Liver (tissue), 9 donors: ENCODE data around the gene HDAC10. TPM values are rescaled to one million over a fixed set of nuclear protein-coding genes. Genes with fewer than 3 reads are reported as not detected.

Experiments used
- DNase-seq: peaks from one replicate; pipeline ENCODE4 v3.0.0-alpha.2; 2017; ENCODE audit warnings: low spot score
- H3K27ac ChIP-seq, 2 donors: one replicate each; pipeline ENCODE4 v1.7.0; 2013; ENCODE audit warnings: inconsistent platforms in 2 of 2, low read length in 2 of 2, control low read depth in 1 of 2, low read depth in 1 of 2, mild to moderate bottlenecking in 1 of 2
- H3K27me3 ChIP-seq, 4 donors: one replicate each; pipeline versions ENCODE4 v1.6.1 to v1.7.0; 2013; ENCODE audit warnings: low read length in 3 of 4, inconsistent platforms in 1 of 4, mild to moderate bottlenecking in 1 of 4, moderate library complexity in 1 of 4; ENCODE audit not compliant: control insufficient read depth in 4 of 4, insufficient read depth in 4 of 4
- H3K36me3 ChIP-seq, 4 donors: one replicate each; pipeline versions ENCODE4 v1.6.1 to v1.7.0; 2013; ENCODE audit warnings: low read length in 3 of 4, mild to moderate bottlenecking in 3 of 4, low read depth in 1 of 4, moderate library complexity in 1 of 4; ENCODE audit not compliant: control insufficient read depth in 4 of 4, insufficient read depth in 3 of 4
- H3K4me1 ChIP-seq, 4 donors: one replicate each; pipeline versions ENCODE4 v1.6.1 to v1.7.0; 2013; ENCODE audit warnings: low read length in 3 of 4, mild to moderate bottlenecking in 3 of 4, moderate library complexity in 1 of 4; ENCODE audit not compliant: control insufficient read depth in 4 of 4, insufficient read depth in 4 of 4
- H3K4me3 ChIP-seq, 3 donors: one replicate each; pipeline versions ENCODE4 v1.6.1 to v1.7.0; 2013; ENCODE audit warnings: low read length in 3 of 3, control low read depth in 1 of 3, low read depth in 1 of 3, mild to moderate bottlenecking in 1 of 3
- H3K9ac ChIP-seq, 2 donors: one replicate each; pipeline ENCODE4 v1.7.0; 2013; ENCODE audit warnings: low read length in 2 of 2, mild to moderate bottlenecking in 2 of 2, moderate library complexity in 2 of 2, control low read depth in 1 of 2, low read depth in 1 of 2
- H3K9me3 ChIP-seq, 4 donors: one replicate each; pipeline versions ENCODE4 v1.6.1 to v1.7.0; 2013; ENCODE audit warnings: low read length in 3 of 4; ENCODE audit not compliant: control insufficient read depth in 4 of 4
- FOXA1 ChIP-seq: IDR thresholded peaks from 2 replicates; pipeline ENCODE4 v1.6.1; 2016; ENCODE audit warnings: antibody characterized with exemption
- GABPA ChIP-seq, 2 donors: IDR thresholded peaks in 1 of 2; conservative IDR thresholded peaks in 1 of 2; 2 replicates each; pipeline ENCODE4 v1.6.1; 2016; ENCODE audit warnings: antibody characterized with exemption in 2 of 2, mild to moderate bottlenecking in 1 of 2, moderate library complexity in 1 of 2
- HNF4A ChIP-seq, 2 donors: conservative IDR thresholded peaks; 2 replicates each; pipeline ENCODE4 v1.6.1; 2016; ENCODE audit warnings: antibody characterized with exemption in 2 of 2, mild to moderate bottlenecking in 2 of 2
- HNF4G ChIP-seq: IDR thresholded peaks from 2 replicates; pipeline ENCODE4 v1.6.1; 2016; ENCODE audit warnings: antibody characterized with exemption
- JUND ChIP-seq, 2 donors: IDR thresholded peaks; 2 replicates each; pipeline ENCODE4 v1.6.1; 2016; ENCODE audit warnings: antibody characterized with exemption in 2 of 2
- RAD21 ChIP-seq, 2 donors: IDR thresholded peaks; 2 replicates each; pipeline ENCODE4 v1.6.1; 2016; ENCODE audit warnings: antibody characterized with exemption in 2 of 2, mild to moderate bottlenecking in 2 of 2
- RXRA ChIP-seq, 2 donors: IDR thresholded peaks; 2 replicates each; pipeline ENCODE4 v1.6.1; 2017 to 2018; ENCODE audit warnings: antibody characterized with exemption in 2 of 2, mild to moderate bottlenecking in 1 of 2
- SP1 ChIP-seq: IDR thresholded peaks from 2 replicates; pipeline ENCODE4 v1.6.1; 2018; ENCODE audit warnings: antibody characterized with exemption, mild to moderate bottlenecking
- TAF1 ChIP-seq: conservative IDR thresholded peaks from 2 replicates; pipeline ENCODE4 v1.6.1; 2016; ENCODE audit warnings: antibody characterized with exemption, mild to moderate bottlenecking
- YY1 ChIP-seq: IDR thresholded peaks from 2 replicates; pipeline ENCODE4 v1.6.1; 2016; ENCODE audit warnings: antibody characterized with exemption, mild to moderate bottlenecking
- WGBS: extraction: QIAGEN DNeasy Blood & Tissue Kit; methylation state at CpG from one replicate; pipeline ENCODE4 v1.1.7; 2013; 5-methylcytosine and 5-hydroxymethylcytosine counted together
- polyA plus RNA-seq, 2 donors: library from polyadenylated mRNA; stranded (reverse) in 1 of 2; unstranded in 1 of 2; fragments of 200-250 nt in 1 of 2; fragments of >200 nt in 1 of 2; fragmentation: Nextera tagmentation in 1 of 2; extraction: Ambion mirVana in 1 of 2; gene quantifications; one replicate each; pipeline versions ENCODE4 v1.2.1 to v1.2.3, GENCODE V29; 2013 to 2015
- total RNA-seq, 2 donors: library from RNA; depleted of rRNA; stranded (reverse); fragments of >200 nt; gene quantifications; one replicate each; pipeline ENCODE4 v1.2.3, GENCODE V29; 2014
- TF ChIP-seq, protein P1 (sequence below): fragments of 150-350 bp; IDR thresholded peaks from 2 replicates; pipeline ENCODE4 v1.5.1; 2017; ENCODE audit warnings: improper control_type of control experiment, low read depth, low read length; ENCODE audit not compliant: missing input control
- TF ChIP-seq, protein P2 (sequence below): IDR thresholded peaks from 2 replicates; pipeline ENCODE4 v1.6.1; 2016; ENCODE audit warnings: antibody characterized with exemption, mild to moderate bottlenecking
- TF ChIP-seq, protein P3 (sequence below): IDR thresholded peaks from 2 replicates; pipeline ENCODE4 v1.6.1; 2016; ENCODE audit warnings: antibody characterized with exemption
- TF ChIP-seq, protein P4 (sequence below): IDR thresholded peaks from 2 replicates; pipeline ENCODE4 v1.6.1; 2016; ENCODE audit warnings: antibody characterized with exemption
- TF ChIP-seq, protein P5 (sequence below): IDR thresholded peaks from 2 replicates; pipeline ENCODE4 v1.6.1; 2016; ENCODE audit warnings: antibody characterized with exemption
- donor health status: healthy.
- donor health status: healthy.
- donor health status: healthy.
- donor health status: healthy.
- donor health status: healthy.

Gene HDAC10
- total and polyA plus RNA-seq, 4 donors = 6.2 to 18.2 (median 13.6) TPM

GRCh38 chr22:50209893-50210292 lies 41.2 kb downstream of the HDAC10 start:
- Histone ChIP-seq H3K27ac (no peak overlapping the region), H3K4me3 (no peak overlapping the region), H3K27me3 (no peaks in the 10 kb centered on the region), H3K9ac (no peak overlapping the region), H3K36me3 (peaks cover 18 to 52% (median 27%) of the 10 kb centered on the region in 4 donors), H3K4me1 (peaks cover 4 to 56% (median 38%) of the 10 kb centered on the region in 4 donors), H3K9me3 (no peaks in the 10 kb centered on the region)
- DNase-seq = peak; percentile 67
- TF ChIP-seq TAF1 (no peak), RXRA (IDR thresholded peaks at IDR 0.05) (no peak), HNF4A (conservative IDR thresholded peaks at IDR 0.05) (no peak), RAD21 (IDR thresholded peaks at IDR 0.05) (peak; percentile 77 to 88), YY1 (no peak), JUND (IDR thresholded peaks at IDR 0.05) (no peak), SP1 (no peak), FOXA1 (no peak), GABPA (IDR thresholded peaks at IDR 0.05 in 1 of 2, conservative IDR thresholded peaks at IDR 0.05 in 1 of 2) (no peak), HNF4G (no peak)
- TF ChIP-seq, protein P1, sequence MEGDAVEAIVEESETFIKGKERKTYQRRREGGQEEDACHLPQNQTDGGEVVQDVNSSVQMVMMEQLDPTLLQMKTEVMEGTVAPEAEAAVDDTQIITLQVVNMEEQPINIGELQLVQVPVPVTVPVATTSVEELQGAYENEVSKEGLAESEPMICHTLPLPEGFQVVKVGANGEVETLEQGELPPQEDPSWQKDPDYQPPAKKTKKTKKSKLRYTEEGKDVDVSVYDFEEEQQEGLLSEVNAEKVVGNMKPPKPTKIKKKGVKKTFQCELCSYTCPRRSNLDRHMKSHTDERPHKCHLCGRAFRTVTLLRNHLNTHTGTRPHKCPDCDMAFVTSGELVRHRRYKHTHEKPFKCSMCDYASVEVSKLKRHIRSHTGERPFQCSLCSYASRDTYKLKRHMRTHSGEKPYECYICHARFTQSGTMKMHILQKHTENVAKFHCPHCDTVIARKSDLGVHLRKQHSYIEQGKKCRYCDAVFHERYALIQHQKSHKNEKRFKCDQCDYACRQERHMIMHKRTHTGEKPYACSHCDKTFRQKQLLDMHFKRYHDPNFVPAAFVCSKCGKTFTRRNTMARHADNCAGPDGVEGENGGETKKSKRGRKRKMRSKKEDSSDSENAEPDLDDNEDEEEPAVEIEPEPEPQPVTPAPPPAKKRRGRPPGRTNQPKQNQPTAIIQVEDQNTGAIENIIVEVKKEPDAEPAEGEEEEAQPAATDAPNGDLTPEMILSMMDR = peak; percentile 76
- TF ChIP-seq, protein P2, sequence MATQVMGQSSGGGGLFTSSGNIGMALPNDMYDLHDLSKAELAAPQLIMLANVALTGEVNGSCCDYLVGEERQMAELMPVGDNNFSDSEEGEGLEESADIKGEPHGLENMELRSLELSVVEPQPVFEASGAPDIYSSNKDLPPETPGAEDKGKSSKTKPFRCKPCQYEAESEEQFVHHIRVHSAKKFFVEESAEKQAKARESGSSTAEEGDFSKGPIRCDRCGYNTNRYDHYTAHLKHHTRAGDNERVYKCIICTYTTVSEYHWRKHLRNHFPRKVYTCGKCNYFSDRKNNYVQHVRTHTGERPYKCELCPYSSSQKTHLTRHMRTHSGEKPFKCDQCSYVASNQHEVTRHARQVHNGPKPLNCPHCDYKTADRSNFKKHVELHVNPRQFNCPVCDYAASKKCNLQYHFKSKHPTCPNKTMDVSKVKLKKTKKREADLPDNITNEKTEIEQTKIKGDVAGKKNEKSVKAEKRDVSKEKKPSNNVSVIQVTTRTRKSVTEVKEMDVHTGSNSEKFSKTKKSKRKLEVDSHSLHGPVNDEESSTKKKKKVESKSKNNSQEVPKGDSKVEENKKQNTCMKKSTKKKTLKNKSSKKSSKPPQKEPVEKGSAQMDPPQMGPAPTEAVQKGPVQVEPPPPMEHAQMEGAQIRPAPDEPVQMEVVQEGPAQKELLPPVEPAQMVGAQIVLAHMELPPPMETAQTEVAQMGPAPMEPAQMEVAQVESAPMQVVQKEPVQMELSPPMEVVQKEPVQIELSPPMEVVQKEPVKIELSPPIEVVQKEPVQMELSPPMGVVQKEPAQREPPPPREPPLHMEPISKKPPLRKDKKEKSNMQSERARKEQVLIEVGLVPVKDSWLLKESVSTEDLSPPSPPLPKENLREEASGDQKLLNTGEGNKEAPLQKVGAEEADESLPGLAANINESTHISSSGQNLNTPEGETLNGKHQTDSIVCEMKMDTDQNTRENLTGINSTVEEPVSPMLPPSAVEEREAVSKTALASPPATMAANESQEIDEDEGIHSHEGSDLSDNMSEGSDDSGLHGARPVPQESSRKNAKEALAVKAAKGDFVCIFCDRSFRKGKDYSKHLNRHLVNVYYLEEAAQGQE = no peak
- TF ChIP-seq, protein P3, sequence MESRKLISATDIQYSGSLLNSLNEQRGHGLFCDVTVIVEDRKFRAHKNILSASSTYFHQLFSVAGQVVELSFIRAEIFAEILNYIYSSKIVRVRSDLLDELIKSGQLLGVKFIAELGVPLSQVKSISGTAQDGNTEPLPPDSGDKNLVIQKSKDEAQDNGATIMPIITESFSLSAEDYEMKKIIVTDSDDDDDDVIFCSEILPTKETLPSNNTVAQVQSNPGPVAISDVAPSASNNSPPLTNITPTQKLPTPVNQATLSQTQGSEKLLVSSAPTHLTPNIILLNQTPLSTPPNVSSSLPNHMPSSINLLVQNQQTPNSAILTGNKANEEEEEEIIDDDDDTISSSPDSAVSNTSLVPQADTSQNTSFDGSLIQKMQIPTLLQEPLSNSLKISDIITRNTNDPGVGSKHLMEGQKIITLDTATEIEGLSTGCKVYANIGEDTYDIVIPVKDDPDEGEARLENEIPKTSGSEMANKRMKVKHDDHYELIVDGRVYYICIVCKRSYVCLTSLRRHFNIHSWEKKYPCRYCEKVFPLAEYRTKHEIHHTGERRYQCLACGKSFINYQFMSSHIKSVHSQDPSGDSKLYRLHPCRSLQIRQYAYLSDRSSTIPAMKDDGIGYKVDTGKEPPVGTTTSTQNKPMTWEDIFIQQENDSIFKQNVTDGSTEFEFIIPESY = no peak
- TF ChIP-seq, protein P4, sequence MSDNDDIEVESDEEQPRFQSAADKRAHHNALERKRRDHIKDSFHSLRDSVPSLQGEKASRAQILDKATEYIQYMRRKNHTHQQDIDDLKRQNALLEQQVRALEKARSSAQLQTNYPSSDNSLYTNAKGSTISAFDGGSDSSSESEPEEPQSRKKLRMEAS = no peak
- TF ChIP-seq, protein P5, sequence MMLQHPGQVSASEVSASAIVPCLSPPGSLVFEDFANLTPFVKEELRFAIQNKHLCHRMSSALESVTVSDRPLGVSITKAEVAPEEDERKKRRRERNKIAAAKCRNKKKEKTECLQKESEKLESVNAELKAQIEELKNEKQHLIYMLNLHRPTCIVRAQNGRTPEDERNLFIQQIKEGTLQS = no peak
- 63% methylated on average over 20 of the region's 20 CpGs for WGBS
